ENCODE measurements around the gene SAP30BP. TPM values are rescaled to one million over a fixed set of nuclear protein-coding genes. Genes with fewer than 3 reads are reported as not detected.

SAP30BP gene
- total and polyA plus RNA-seq, 2 of the 13 experiments (the other 11 are each of a cell fraction or from before 2014, with no cell fraction given): 67.7 to 99.4 TPM

GRCh38 chr17:75720656-75721462 lies 53.7 kb downstream of the SAP30BP start, which contains the start of gene ITGB4 (continued):
- TF ChIP-seq ARID3A (IDR thresholded peaks at IDR 0.05; ENCODE audit: low read depth, low read length): no peak
- 0 out of 2 replicates have a peak, but pooled peaks have one; percentile 71 for TF ChIP-seq ZNF225 (CRISPR knock-in tag; IDR thresholded peaks at IDR 0.05)
- no peak for TF ChIP-seq CREB3 (CRISPR knock-in tag; IDR thresholded peaks at IDR 0.05)
- no peak for TF ChIP-seq ZNF770 (CRISPR knock-in tag; IDR thresholded peaks at IDR 0.05)
- no peak for TF ChIP-seq REST (IDR thresholded peaks at IDR 0.05; ENCODE audit: borderline replicate concordance in 1 of 2, low read depth in 1 of 2, low read length in 2 of 2)
- TF ChIP-seq ZFP91 (CRISPR knock-in tag; IDR thresholded peaks at IDR 0.05; ENCODE audit: borderline replicate concordance): no peak; the same call in 1 of the 2 replicates
- TF ChIP-seq MYNN (CRISPR knock-in tag; IDR thresholded peaks at IDR 0.05; ENCODE audit: low read depth): no peak
- TF ChIP-seq ZNF761 (CRISPR knock-in tag; conservative IDR thresholded peaks at IDR 0.05): no peak
- TF ChIP-seq NCOA2 (CRISPR knock-in tag; IDR thresholded peaks at IDR 0.05): no peak
- TF ChIP-seq ZNF12 (CRISPR knock-in tag; IDR thresholded peaks at IDR 0.05): no peak
- no peak for TF ChIP-seq ZC3H4 (CRISPR knock-in tag; IDR thresholded peaks at IDR 0.05; ENCODE audit: borderline replicate concordance)
- no peak for TF ChIP-seq ATRX (CRISPR knock-in tag; IDR thresholded peaks at IDR 0.05; ENCODE audit: borderline replicate concordance)
- no peak for TF ChIP-seq CENPX (CRISPR knock-in tag; IDR thresholded peaks at IDR 0.05)
- TF ChIP-seq ARID2 (CRISPR knock-in tag; IDR thresholded peaks at IDR 0.05; ENCODE audit: borderline replicate concordance): no peak
- TF ChIP-seq ZNF333 (CRISPR knock-in tag; IDR thresholded peaks at IDR 0.05; ENCODE audit: borderline replicate concordance): no peak; the same call in 1 of the 2 replicates
- TF ChIP-seq JUN (CRISPR knock-in tag; IDR thresholded peaks at IDR 0.05): no peak
- no peak for TF ChIP-seq BRF2 (CRISPR knock-in tag; IDR thresholded peaks at IDR 0.05)
